ENCODE measurements around the gene NR6A1. TPM values are rescaled to one million over a fixed set of nuclear protein-coding genes. Genes with fewer than 3 reads are reported as not detected.

The NR6A1 gene
- total RNA-seq, 1 experiment from 2014 or later = 0.77 TPM

GRCh38 chr9:124768750-124769548, 2.2 kb downstream of the NR6A1 start:
- H3K9me2 ChIP-seq (replicated peaks; ENCODE audit: low read length) = no peaks in the 10 kb centered on the region
- DNase-seq = no peak
- H3F3A ChIP-seq (ENCODE audit: low read length, unreplicated experiment) = no peaks in the 10 kb centered on the region
- peaks cover 57% of the 10 kb centered on the region for H3K79me2 ChIP-seq (ENCODE audit: low read length)
- peak overlapping the region; percentile 36 for H2AFZ ChIP-seq (ENCODE audit: low read length)
- no peak overlapping the region for H3K27ac ChIP-seq (ENCODE audit: low read length)
- peak overlapping the region; percentile 66; the same call in 1 of the 2 replicates for H3K9ac ChIP-seq (ENCODE audit: low read length)
- H3K4me2 ChIP-seq (ENCODE audit: low read length) = peak overlapping the region; percentile 84
- peak overlapping the region; percentile 84 for H3K4me3 ChIP-seq (ENCODE audit: low read length)
- 0 out of 2 replicates have a peak, but pooled peaks cover 4% of the 10 kb centered on the region for H4K20me1 ChIP-seq (ENCODE audit: low read length)
- CTCF ChIA-PET = interaction anchor here (0.6 to 0.7 kb wide), 4 partner anchors 10 to 217 kb away, joined by 3 to 17 read pairs (median 4); no protein-coding TSS in a partner anchor
- H3K9me3 ChIP-seq (ENCODE audit: low read length) = no peaks in the 10 kb centered on the region
- H3K36me3 ChIP-seq (ENCODE audit: low read depth, low read length) = no peaks in the 10 kb centered on the region
- H3K4me1 ChIP-seq (ENCODE audit: insufficient read depth, low read length) = 0 out of 2 replicates have a peak, but pooled peaks cover 4% of the 10 kb centered on the region
- intact Hi-C loops (cut with micrococcal nuclease) = no loop called here
- ATAC-seq = no peak
- no peak for TF ChIP-seq CTCF (conservative IDR thresholded peaks at IDR 0.05; ENCODE audit: low read depth, low read length)
- TF ChIP-seq EZH2phosphoT487 (IDR thresholded peaks at IDR 0.05; ENCODE audit: borderline replicate concordance, low read length) = no peak
- TF ChIP-seq EZH2 (IDR thresholded peaks at IDR 0.05; ENCODE audit: low read length, unreplicated experiment) = no peak
- BruUV-seq (replicated peaks) = TSS peak; percentile 41
- no peaks in the 10 kb centered on the region for H3K27me3 ChIP-seq (ENCODE audit: low read length)
- POLR2A ChIA-PET (ENCODE audit: unreplicated experiment) = no interaction called here

GRCh38 chr9:124768334-124768733, 2.8 kb downstream of the NR6A1 start:
- Histone ChIP-seq H3K9me3 (ENCODE audit: low read length) (no peaks in the 10 kb centered on the region), H2AFZ (ENCODE audit: low read length) (no peak overlapping the region), H3K4me2 (ENCODE audit: low read length) (peak overlapping the region; percentile 84), H3K27me3 (ENCODE audit: low read length) (no peaks in the 10 kb centered on the region), H3K27ac (ENCODE audit: low read length) (no peak overlapping the region), H3K4me1 (ENCODE audit: insufficient read depth, low read length) (0 out of 2 replicates have a peak, but pooled peaks cover 4% of the 10 kb centered on the region), H3K9me2 (replicated peaks; ENCODE audit: low read length) (no peaks in the 10 kb centered on the region), H4K20me1 (ENCODE audit: low read length) (0 out of 2 replicates have a peak, but pooled peaks cover 4% of the 10 kb centered on the region), H3K79me2 (ENCODE audit: low read length) (peaks cover 61% of the 10 kb centered on the region), H3K9ac (ENCODE audit: low read length) (no peak overlapping the region), H3K36me3 (ENCODE audit: low read depth, low read length) (no peaks in the 10 kb centered on the region), H3K4me3 (ENCODE audit: low read length) (peak overlapping the region; percentile 84; the same call in 1 of the 2 replicates), H3F3A (ENCODE audit: low read length, unreplicated experiment) (no peaks in the 10 kb centered on the region)
- ATAC-seq = no peak
- intact Hi-C loops (cut with micrococcal nuclease) = no loop called here
- no peak for DNase-seq
- POLR2A ChIA-PET (ENCODE audit: unreplicated experiment) = no interaction called here
- CTCF ChIA-PET = interaction anchor here (0.6 kb wide), 1 partner anchor 57 kb away, joined by 3 read pairs; no protein-coding TSS in a partner anchor
- no TSS peak for BruUV-seq (replicated peaks)
- TF ChIP-seq CTCF (conservative IDR thresholded peaks at IDR 0.05; ENCODE audit: low read depth, low read length) (no peak), EZH2phosphoT487 (IDR thresholded peaks at IDR 0.05; ENCODE audit: borderline replicate concordance, low read length) (no peak), EZH2 (IDR thresholded peaks at IDR 0.05; ENCODE audit: low read length, unreplicated experiment) (no peak)

GRCh38 chr9:124767821-124768220, 3.3 kb downstream of the NR6A1 start:
- H3K9me3 ChIP-seq (ENCODE audit: low read length) = no peaks in the 10 kb centered on the region
- H4K20me1 ChIP-seq (ENCODE audit: low read length) = 0 out of 2 replicates have a peak, but pooled peaks cover 4% of the 10 kb centered on the region
- BruUV-seq (replicated peaks) = no TSS peak
- H3K4me3 ChIP-seq (ENCODE audit: low read length) = no peak overlapping the region
- ATAC-seq = no peak
- H3K79me2 ChIP-seq (ENCODE audit: low read length) = peaks cover 65% of the 10 kb centered on the region
- POLR2A ChIA-PET (ENCODE audit: unreplicated experiment) = no interaction called here
- no peaks in the 10 kb centered on the region for H3K36me3 ChIP-seq (ENCODE audit: low read depth, low read length)
- H2AFZ ChIP-seq (ENCODE audit: low read length) = no peak overlapping the region
- no peak for DNase-seq
- H3K4me1 ChIP-seq (ENCODE audit: insufficient read depth, low read length) = 0 out of 2 replicates have a peak, but pooled peaks cover 4% of the 10 kb centered on the region
- intact Hi-C loops (cut with micrococcal nuclease) = no loop called here
- no peaks in the 10 kb centered on the region for H3K27me3 ChIP-seq (ENCODE audit: low read length)
- no peak overlapping the region for H3K9ac ChIP-seq (ENCODE audit: low read length)
- H3K4me2 ChIP-seq (ENCODE audit: low read length) = no peak overlapping the region; the same call in 1 of the 2 replicates
- CTCF ChIA-PET = no interaction called here
- no peak overlapping the region for H3K27ac ChIP-seq (ENCODE audit: low read length)
- H3K9me2 ChIP-seq (replicated peaks; ENCODE audit: low read length) = no peaks in the 10 kb centered on the region
- TF ChIP-seq EZH2phosphoT487 (IDR thresholded peaks at IDR 0.05; ENCODE audit: borderline replicate concordance, low read length) (no peak), CTCF (conservative IDR thresholded peaks at IDR 0.05; ENCODE audit: low read depth, low read length) (no peak), EZH2 (IDR thresholded peaks at IDR 0.05; ENCODE audit: low read length, unreplicated experiment) (no peak)
- H3F3A ChIP-seq (ENCODE audit: low read length, unreplicated experiment) = no peaks in the 10 kb centered on the region
